H9 (cell line): Measurements from ENCODE around the gene LSMEM2. TPM values are rescaled to one million over a fixed set of nuclear protein-coding genes. Genes with fewer than 3 reads are reported as not detected.

Experiments used
- DNase-seq: peaks from one replicate; pipeline ENCODE4 v3.0.0-alpha.2; 2017
- H2AFZ ChIP-seq: one replicate; pipeline ENCODE4 v1.6.1; 2013; ENCODE audit warnings: mild to moderate bottlenecking, low read length, control low read depth, moderate library complexity
- H2AK5ac ChIP-seq: 2 replicates; pipeline ENCODE4 v1.6.1; 2013; ENCODE audit warnings: low read length, control low read depth, mixed read lengths; ENCODE audit not compliant: insufficient read length
- H2BK120ac ChIP-seq: one replicate; pipeline ENCODE4 v1.6.1; 2013; ENCODE audit warnings: low read depth, mild to moderate bottlenecking, low read length, control low read depth, inconsistent platforms; ENCODE audit not compliant: poor library complexity, severe bottlenecking
- H2BK12ac ChIP-seq: 2 replicates; pipeline ENCODE4 v1.6.1; 2013; ENCODE audit warnings: low read length, control low read depth, mixed read lengths, low read depth; ENCODE audit not compliant: insufficient read length
- H2BK15ac ChIP-seq: 2 replicates; pipeline ENCODE4 v1.6.1; 2013; ENCODE audit warnings: low read depth, low read length, control low read depth
- H2BK20ac ChIP-seq: one replicate; pipeline ENCODE4 v1.6.1; 2013; ENCODE audit warnings: low read depth, mild to moderate bottlenecking, low read length, control low read depth, inconsistent platforms; ENCODE audit not compliant: poor library complexity, severe bottlenecking
- H2BK5ac ChIP-seq: 2 replicates; pipeline ENCODE4 v1.6.1; 2013; ENCODE audit warnings: low read length, control low read depth, mixed read lengths; ENCODE audit not compliant: insufficient read length
- H3K14ac ChIP-seq: 2 replicates; pipeline ENCODE4 v1.6.1; 2013; ENCODE audit warnings: low read length, control low read depth; ENCODE audit not compliant: insufficient read depth
- H3K18ac ChIP-seq: 2 replicates; pipeline ENCODE4 v1.6.1; 2013; ENCODE audit warnings: low read depth, mild to moderate bottlenecking, mixed read lengths, low read length, control low read depth; ENCODE audit not compliant: insufficient read length
- H3K23ac ChIP-seq: 2 replicates; pipeline ENCODE4 v1.6.1; 2013; ENCODE audit warnings: low read length, control low read depth, mixed read lengths, low read depth; ENCODE audit not compliant: insufficient read length
- H3K23me2 ChIP-seq: 2 replicates; pipeline ENCODE4 v1.6.1; 2013; ENCODE audit warnings: low read depth, mild to moderate bottlenecking, mixed read lengths, low read length, control low read depth; ENCODE audit not compliant: insufficient read length, poor library complexity, severe bottlenecking
- H3K27ac ChIP-seq: 2 replicates; pipeline ENCODE4 v1.5.1; 2013; ENCODE audit warnings: low read length, control low read depth, mixed read lengths, low read depth; ENCODE audit not compliant: insufficient read length
- H3K27me3 ChIP-seq: 2 replicates; pipeline ENCODE4 v1.6.1; 2013; ENCODE audit warnings: low read length, control low read depth, inconsistent platforms; ENCODE audit not compliant: insufficient read depth
- H3K4ac ChIP-seq: 2 replicates; pipeline ENCODE4 v1.6.1; 2013; ENCODE audit warnings: low read depth, mild to moderate bottlenecking, control low read depth, inconsistent platforms, low read length, moderate library complexity
- H3K4me1 ChIP-seq: 2 replicates; pipeline ENCODE4 v1.6.1; 2013; ENCODE audit warnings: low read length, control low read depth, inconsistent platforms; ENCODE audit not compliant: insufficient read depth
- H3K4me2 ChIP-seq: 2 replicates; pipeline ENCODE4 v1.6.1; 2013; ENCODE audit warnings: low read length, control low read depth, mixed read lengths; ENCODE audit not compliant: insufficient read length, insufficient read depth
- H3K56ac ChIP-seq: 2 replicates; pipeline ENCODE4 v1.6.1; 2013; ENCODE audit warnings: low read depth, mild to moderate bottlenecking, mixed read lengths, low read length, control low read depth; ENCODE audit not compliant: insufficient read length
- H3K79me1 ChIP-seq: 2 replicates; pipeline ENCODE4 v1.6.1; 2013; ENCODE audit warnings: low read depth, mild to moderate bottlenecking, moderate library complexity, low read length, control low read depth, inconsistent platforms; ENCODE audit not compliant: insufficient read depth, poor library complexity, severe bottlenecking
- H3K79me2 ChIP-seq: 2 replicates; pipeline ENCODE4 v1.6.1; 2013; ENCODE audit warnings: low read length, control low read depth, inconsistent platforms; ENCODE audit not compliant: insufficient read depth
- H3K9ac ChIP-seq: 2 replicates; pipeline ENCODE4 v1.6.1; 2013; ENCODE audit warnings: low read length, control low read depth, mixed read lengths; ENCODE audit not compliant: insufficient read length; ENCODE audit errors: extremely low read depth
- H3K9me3 ChIP-seq: one replicate; pipeline ENCODE4 v1.6.1; 2013; ENCODE audit warnings: low read depth, low read length, inconsistent platforms; ENCODE audit not compliant: control insufficient read depth
- H3T11ph ChIP-seq: one replicate; pipeline ENCODE4 v1.6.1; 2013; ENCODE audit warnings: mild to moderate bottlenecking, low read length, control low read depth, inconsistent platforms
- H4K20me1 ChIP-seq: one replicate; pipeline ENCODE4 v1.6.1; 2013; ENCODE audit not compliant: control insufficient read depth, insufficient read length, insufficient read depth
- H4K5ac ChIP-seq: 2 replicates; pipeline ENCODE4 v1.6.1; 2013; ENCODE audit warnings: low read depth, mild to moderate bottlenecking, mixed read lengths, low read length, control low read depth; ENCODE audit not compliant: insufficient read length
- H4K8ac ChIP-seq: replicated peaks from 2 replicates; pipeline ENCODE4 v1.6.1; 2013; ENCODE audit warnings: low read length, control low read depth, mixed read lengths, low read depth; ENCODE audit not compliant: insufficient read length
- H4K91ac ChIP-seq: 2 replicates; pipeline ENCODE4 v1.6.1; 2013; ENCODE audit warnings: low read depth, mild to moderate bottlenecking, moderate library complexity, mixed read lengths, low read length, control low read depth; ENCODE audit not compliant: insufficient read length
- H3K27ac Mint-ChIP-seq, 3 experiments: 2 replicates in 2 of 3; 3 replicates in 1 of 3; pipeline ENCODE4 v1.8.0; 2020 to 2021; ENCODE audit warnings: mixed read lengths in 3 of 3, mild to moderate bottlenecking in 1 of 3, moderate library complexity in 1 of 3
- H3K27me3 Mint-ChIP-seq: 2 replicates; pipeline ENCODE4 v1.8.0; 2021; ENCODE audit warnings: low read depth, mild to moderate bottlenecking, moderate library complexity, mixed read lengths
- H3K36me3 Mint-ChIP-seq, 3 experiments: 2 replicates in 2 of 3; 3 replicates in 1 of 3; pipeline ENCODE4 v1.8.0; 2020 to 2021; ENCODE audit warnings: low read depth in 3 of 3, mixed read lengths in 3 of 3; ENCODE audit not compliant: insufficient read depth in 1 of 3
- H3K4me1 Mint-ChIP-seq, 2 experiments: 2 replicates each; pipeline ENCODE4 v1.8.0; 2020; ENCODE audit warnings: mixed read lengths in 2 of 2
- H3K4me3 Mint-ChIP-seq, 2 experiments: 2 replicates in 1 of 2; 3 replicates in 1 of 2; pipeline ENCODE4 v1.8.0; 2020 to 2021; ENCODE audit warnings: mild to moderate bottlenecking in 2 of 2, mixed read lengths in 2 of 2, moderate library complexity in 1 of 2
- H3K9me3 Mint-ChIP-seq, 2 experiments: 2 replicates in 1 of 2; 3 replicates in 1 of 2; pipeline ENCODE4 v1.8.0; 2020; ENCODE audit warnings: mild to moderate bottlenecking in 2 of 2, mixed read lengths in 2 of 2, moderate library complexity in 1 of 2
- CTCF ChIP-seq: fragments of 200-600 bp; sonication (generic); conservative IDR thresholded peaks from 3 replicates; pipeline ENCODE4 v1.8.0; 2021; ENCODE audit warnings: antibody characterized with exemption, mild to moderate bottlenecking
- WGBS: extraction: QIAGEN DNeasy Blood & Tissue Kit; methylation state at CpG from one replicate; pipeline ENCODE4 v1.1.7; 2013; ENCODE audit warnings: missing lambda C conversion rate, low lambda C conversion rate, mixed read lengths; ENCODE audit not compliant: insufficient read length; ENCODE audit errors: extremely low coverage; 5-methylcytosine and 5-hydroxymethylcytosine counted together
- total RNA-seq: library from RNA; stranded (reverse); gene quantifications from 2 replicates; pipeline ENCODE4 v1.2.1, GENCODE V29; 2021

Gene LSMEM2
- total RNA-seq, 1 experiment from 2014 or later: 0.50 TPM

DNA sequence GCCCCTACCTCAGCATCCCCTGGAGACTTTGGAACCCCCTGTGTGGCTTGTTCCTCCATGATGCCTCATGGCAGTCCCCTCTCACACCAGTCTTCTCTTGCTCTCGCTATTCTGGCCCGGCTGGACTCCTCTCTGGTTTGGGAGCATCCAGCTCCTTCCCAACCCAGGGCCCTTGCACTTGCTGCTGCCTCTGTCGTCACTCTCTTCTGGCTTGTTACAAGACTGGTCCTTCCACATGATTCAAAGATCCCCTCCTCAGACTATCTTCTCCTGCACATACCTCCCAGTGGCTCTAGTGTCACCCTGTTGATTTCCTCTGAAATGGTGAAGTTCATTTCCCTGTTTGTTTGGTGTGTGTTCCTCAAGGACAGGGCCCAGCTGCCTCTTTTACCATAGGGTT lies 49.4 kb upstream of the LSMEM2 start:
- H3K4me1 Mint-ChIP-seq: peaks cover 36 to 53% of the 10 kb centered on the region in 2 experiments
- no peak overlapping the region for H4K8ac ChIP-seq
- H3K4me3 Mint-ChIP-seq: no peak overlapping the region; a peak in 1 of 5 replicates

More for the DNA sequence above, 49.4 kb upstream of the LSMEM2 start:
- Mint-ChIP-seq H3K27ac (peak overlapping the region in 1 of 3 experiments; percentile 54; a peak in 2 of 7 replicates), H3K36me3 (no peaks in the 10 kb centered on the region; a peak in 1 of 7 replicates), H3K9me3 (peaks cover 2 to 4% of the 10 kb centered on the region in 2 experiments; a peak in 3 of 5 replicates), H3K27me3 (peaks cover 28% of the 10 kb centered on the region)
- Histone ChIP-seq H3K56ac (no peak overlapping the region), H4K91ac (no peak overlapping the region), H3K27me3 (no peaks in the 10 kb centered on the region), H4K5ac (no peak overlapping the region), H3K79me1 (no peaks in the 10 kb centered on the region), H3K23me2 (peaks cover 12% of the 10 kb centered on the region), H3K23ac (no peak overlapping the region), H2BK12ac (no peak overlapping the region), H3K27ac (no peak overlapping the region), H3K4ac (no peak overlapping the region), H3K18ac (no peak overlapping the region), H2BK20ac (no peak overlapping the region), H2BK5ac (no peak overlapping the region), H3K9ac (no peak overlapping the region), H3T11ph (no peak overlapping the region), H4K20me1 (no peaks in the 10 kb centered on the region), H3K9me3 (no peaks in the 10 kb centered on the region), H2BK120ac (no peak overlapping the region), H2AK5ac (no peak overlapping the region), H2AFZ (no peak overlapping the region), H3K4me1 (no peaks in the 10 kb centered on the region), H3K79me2 (no peaks in the 10 kb centered on the region), H2BK15ac (0 out of 2 replicates have a peak overlapping the region, but pooled peaks have one; percentile 17), H3K14ac (no peak overlapping the region), H3K4me2 (no peak overlapping the region)
- WGBS: no CpG with 5 or more reads among the region's 3 CpGs
- DNase-seq: no peak
- TF ChIP-seq CTCF: no peak
